ENCODE measurements around the gene CLIC3.

CLIC3 gene

GRCh38 chr9:136985027-136985602, 11.3 kb downstream of the CLIC3 start:
- no peak overlapping the region for H3K4me3 ChIP-seq (ENCODE audit: low read depth, low read length)
- DNase-seq (ENCODE audit: low read depth): no peak
- no peak for TF ChIP-seq CTCF (IDR thresholded peaks at IDR 0.05; ENCODE audit: control insufficient read depth, extremely low read depth, insufficient read depth)

- no peak for DNase-seq (ENCODE audit: low read depth)
- no peak overlapping the region for H3K4me3 ChIP-seq (ENCODE audit: low read depth, low read length)
- TF ChIP-seq CTCF (IDR thresholded peaks at IDR 0.05; ENCODE audit: control insufficient read depth, extremely low read depth, insufficient read depth): no peak
Measured at GRCh38 chr9:136984464-136985026, 11.8 kb downstream of the CLIC3 start.

- DNase-seq (ENCODE audit: low read depth): no peak
- no peak for TF ChIP-seq CTCF (IDR thresholded peaks at IDR 0.05; ENCODE audit: control insufficient read depth, extremely low read depth, insufficient read depth)
- no peak overlapping the region for H3K4me3 ChIP-seq (ENCODE audit: low read depth, low read length)
Measured at GRCh38 chr9:136983656-136984314, 12.6 kb downstream of the CLIC3 start.

- no peak overlapping the region for H3K4me3 ChIP-seq (ENCODE audit: low read depth, low read length)
- no peak for DNase-seq (ENCODE audit: low read depth)
- no peak for TF ChIP-seq CTCF (IDR thresholded peaks at IDR 0.05; ENCODE audit: control insufficient read depth, extremely low read depth, insufficient read depth)
Measured at GRCh38 chr9:136983167-136983566, 13.2 kb downstream of the CLIC3 start.

GRCh38 chr9:136982232-136983051, 13.9 kb downstream of the CLIC3 start, which contains the start of gene LCNL1:
Gene LCNL1, plus strand, starts transcription at chr9:136982993. Its CDS starts 594 bp downstream, at chr9:136983587.
- DNase-seq (ENCODE audit: low read depth): no peak
- no peak within 1 kb of the TSS for H3K4me3 ChIP-seq (ENCODE audit: low read depth, low read length)
- TF ChIP-seq CTCF (IDR thresholded peaks at IDR 0.05; ENCODE audit: control insufficient read depth, extremely low read depth, insufficient read depth): no peak

- H3K4me3 ChIP-seq (ENCODE audit: low read depth, low read length): no peak overlapping the region
- DNase-seq (ENCODE audit: low read depth): no peak
- TF ChIP-seq CTCF (IDR thresholded peaks at IDR 0.05; ENCODE audit: control insufficient read depth, extremely low read depth, insufficient read depth): no peak
Measured at GRCh38 chr9:136981588-136982231, 14.7 kb downstream of the CLIC3 start.
